HCT116 (cell line): ENCODE data around the gene DMD. TPM values are rescaled to one million over a fixed set of nuclear protein-coding genes. Genes with fewer than 3 reads are reported as not detected.

Experiments
- ATAC-seq: fragments of 200-7000 bp; cut with Tn5 transposase; 2 replicates; pipeline ENCODE4 v1.9.1; 2020; ENCODE audit warnings: mild to moderate bottlenecking, moderate library complexity
- BruUV-seq: library from RNA; stranded (reverse); fragments of 400-500 nt; replicated peaks from 2 replicates; lab custom pipeline; 2021; lab: Mats Ljungman, UMichigan
- CTCF ChIA-PET: fragments of 300-600 bp; sonication (Branson Sonifier 250); formaldehyde crosslinking; loops from one replicate; lab custom pipeline; 2021; ENCODE audit warnings: antibody characterized with exemption; lab: Charles Lee
- POLR2A ChIA-PET: fragments of 300-600, 350-600 bp; sonication (Branson Sonifier 250); formaldehyde crosslinking; loops from one replicate; lab custom pipeline; 2021; ENCODE audit warnings: antibody characterized with exemption; lab: Charles Lee
- RAD21 ChIA-PET, 2 experiments: fragments of 300-600 bp; sonication (Branson Sonifier 250); formaldehyde crosslinking; loops; one replicate each; lab custom pipeline; 2023; ENCODE audit warnings: low total read pairs in 2 of 2; ENCODE audit not compliant: uncharacterized antibody in 2 of 2, unreplicated experiment in 2 of 2, low non-redundant PET in 1 of 2; lab: Charles Lee
- DNase-seq: peaks from one replicate; pipeline ENCODE4 v3.0.0-alpha.2; 2010; ENCODE audit warnings: low read depth, low spot score
- H2AFZ ChIP-seq: fragments of 200-600 bp; shearing (Covaris generic), sonication (generic); 2 replicates; pipeline ENCODE4 v1.6.1; 2017; ENCODE audit warnings: low read depth, mixed run types, mixed read lengths, antibody characterized with exemption, low read length; ENCODE audit not compliant: poor library complexity, severe bottlenecking
- H3K27ac ChIP-seq: 2 replicates; pipeline ENCODE4 v1.5.1; 2012; ENCODE audit warnings: low read depth, low read length
- H3K27me3 ChIP-seq: fragments of 200-600 bp; sonication (generic); 2 replicates; pipeline ENCODE4 v1.6.1; 2016; ENCODE audit warnings: mixed run types, low read length, mixed read lengths; ENCODE audit not compliant: insufficient read depth
- H3K36me3 ChIP-seq, 2 experiments: fragments of 200-500 bp in 1 of 2; fragments of 200-600 bp in 1 of 2; sonication (Bioruptor generic) in 1 of 2; sonication (generic) in 1 of 2; 2 replicates each; pipeline versions ENCODE4 v1.5.1 to v1.6.1; 2014 to 2016; ENCODE audit warnings: low read length in 2 of 2, inconsistent platforms in 1 of 2, mixed read lengths in 1 of 2, mixed run types in 1 of 2; ENCODE audit not compliant: insufficient read depth in 2 of 2, control insufficient read depth in 1 of 2
- H3K4me1 ChIP-seq, 2 experiments: fragments of 200-600 bp in 1 of 2; sonication (generic) in 1 of 2; 2 replicates each; pipeline versions ENCODE4 v1.5.1 to v1.6.1; 2012 to 2017; ENCODE audit warnings: low read length in 2 of 2, inconsistent platforms in 1 of 2, mild to moderate bottlenecking in 1 of 2, mixed read lengths in 1 of 2, mixed run types in 1 of 2, moderate library complexity in 1 of 2; ENCODE audit not compliant: insufficient read depth in 2 of 2, control insufficient read depth in 1 of 2
- H3K4me2 ChIP-seq: fragments of 200-600 bp; sonication (generic); 2 replicates; pipeline ENCODE4 v1.6.1; 2017; ENCODE audit warnings: mixed run types, low read length, mixed read lengths
- H3K4me3 ChIP-seq, 2 experiments: fragments of 200-600 bp in 1 of 2; sonication (generic) in 1 of 2; replicated peaks in 1 of 2; 2 replicates each; pipeline ENCODE4 v1.5.1; 2011 to 2016; ENCODE audit warnings: low read length in 2 of 2, control low read depth in 1 of 2, low read depth in 1 of 2, mild to moderate bottlenecking in 1 of 2, mixed read lengths in 1 of 2, mixed run types in 1 of 2
- H3K79me2 ChIP-seq: fragments of 200-600 bp; sonication (generic); 2 replicates; pipeline ENCODE4 v1.6.1; 2017; ENCODE audit warnings: mild to moderate bottlenecking, mixed run types, low read length, moderate library complexity, mixed read lengths; ENCODE audit not compliant: insufficient read depth
- H3K9ac ChIP-seq: fragments of 200-600 bp; sonication (generic); 2 replicates; pipeline ENCODE4 v1.6.1; 2016; ENCODE audit warnings: low read length, mixed read lengths
- H3K9me2 ChIP-seq: fragments of 200-600 bp; sonication (generic), shearing (Covaris generic); 2 replicates; pipeline ENCODE4 v1.6.1; 2017; ENCODE audit warnings: mixed run types, mild to moderate bottlenecking, moderate library complexity; ENCODE audit not compliant: insufficient read depth
- H3K9me3 ChIP-seq, 2 experiments: fragments of 200-500 bp in 1 of 2; fragments of 200-600 bp in 1 of 2; sonication (Bioruptor generic) in 1 of 2; sonication (generic) in 1 of 2; 2 replicates each; pipeline ENCODE4 v1.6.1; 2014 to 2017; ENCODE audit warnings: low read length in 2 of 2, mixed read lengths in 2 of 2, inconsistent platforms in 1 of 2, low read depth in 1 of 2, mild to moderate bottlenecking in 1 of 2, mixed run types in 1 of 2, moderate library complexity in 1 of 2; ENCODE audit not compliant: control insufficient read depth in 1 of 2, insufficient read depth in 1 of 2
- H4K20me1 ChIP-seq: fragments of 200-600 bp; sonication (generic), shearing (Covaris generic); 2 replicates; pipeline ENCODE4 v1.6.1; 2017; ENCODE audit warnings: mixed run types, mild to moderate bottlenecking, moderate library complexity; ENCODE audit not compliant: insufficient read depth
- CBX3 ChIP-seq: IDR thresholded peaks from 2 replicates; pipeline ENCODE4 v1.6.1; 2012; ENCODE audit warnings: low read depth
- FOSL1 ChIP-seq: IDR thresholded peaks from 2 replicates; pipeline ENCODE4 v1.6.1; 2012; ENCODE audit warnings: low read depth
- JUND ChIP-seq: IDR thresholded peaks from 2 replicates; pipeline ENCODE4 v1.6.1; 2012
- SIN3A ChIP-seq: IDR thresholded peaks from 2 replicates; pipeline ENCODE4 v1.6.1; 2012; ENCODE audit warnings: low read depth
- SP1 ChIP-seq: IDR thresholded peaks from 2 replicates; pipeline ENCODE4 v1.6.1; 2012; ENCODE audit warnings: low read depth
- TCF7L2 ChIP-seq: IDR thresholded peaks from 2 replicates; pipeline ENCODE4 v1.7.0; 2011; ENCODE audit warnings: borderline replicate concordance, inconsistent platforms; ENCODE audit not compliant: insufficient read depth, insufficient read length; ENCODE audit errors: extremely low read depth
- ZFX ChIP-seq: fragments of 450-650 bp; IDR thresholded peaks from 2 replicates; pipeline ENCODE4 v1.6.1; 2017
- intact Hi-C: fragments of 100-400 bp; cut with micrococcal nuclease; formaldehyde crosslinking; loops from 2 replicates; pipeline ENCODE4 v1.10.0; 2022
- total RNA-seq: library from RNA; stranded (reverse); gene quantifications from one replicate; pipeline ENCODE4 v1.2.1, GENCODE V29; 2021; ENCODE audit not compliant: unreplicated experiment
- TF ChIP-seq, protein P1 (sequence below): IDR thresholded peaks from 2 replicates; pipeline ENCODE4 v1.6.1; 2012; ENCODE audit warnings: low read depth
- TF ChIP-seq, protein P2 (sequence below): IDR thresholded peaks from 2 replicates; pipeline ENCODE4 v1.6.1; 2011; ENCODE audit warnings: mild to moderate bottlenecking, low read length, moderate library complexity; ENCODE audit not compliant: insufficient replicate concordance; ENCODE audit errors: extremely low read depth

The DMD gene
- total RNA-seq, 1 experiment from 2014 or later: 0.05 TPM

GRCh38 chrX:31190221-31190975 is 2021.0 kb downstream of the DMD start:
- ChIA-PET RAD21 (no interaction called here), POLR2A (no interaction called here), CTCF (no interaction called here)
- Histone ChIP-seq H2AFZ (no peak overlapping the region), H4K20me1 (no peaks in the 10 kb centered on the region), H3K9ac (no peak overlapping the region), H3K4me2 (no peak overlapping the region), H3K27ac (no peak overlapping the region), H3K36me3 (no peaks in the 10 kb centered on the region), H3K9me3 (no peaks in the 10 kb centered on the region), H3K79me2 (no peaks in the 10 kb centered on the region), H3K27me3 (no peaks in the 10 kb centered on the region), H3K4me3 (no peak overlapping the region), H3K9me2 (no peaks in the 10 kb centered on the region), H3K4me1 (no peaks in the 10 kb centered on the region)
- DNase-seq (no peak), ATAC-seq (no peak)
- TF ChIP-seq, protein P1, sequence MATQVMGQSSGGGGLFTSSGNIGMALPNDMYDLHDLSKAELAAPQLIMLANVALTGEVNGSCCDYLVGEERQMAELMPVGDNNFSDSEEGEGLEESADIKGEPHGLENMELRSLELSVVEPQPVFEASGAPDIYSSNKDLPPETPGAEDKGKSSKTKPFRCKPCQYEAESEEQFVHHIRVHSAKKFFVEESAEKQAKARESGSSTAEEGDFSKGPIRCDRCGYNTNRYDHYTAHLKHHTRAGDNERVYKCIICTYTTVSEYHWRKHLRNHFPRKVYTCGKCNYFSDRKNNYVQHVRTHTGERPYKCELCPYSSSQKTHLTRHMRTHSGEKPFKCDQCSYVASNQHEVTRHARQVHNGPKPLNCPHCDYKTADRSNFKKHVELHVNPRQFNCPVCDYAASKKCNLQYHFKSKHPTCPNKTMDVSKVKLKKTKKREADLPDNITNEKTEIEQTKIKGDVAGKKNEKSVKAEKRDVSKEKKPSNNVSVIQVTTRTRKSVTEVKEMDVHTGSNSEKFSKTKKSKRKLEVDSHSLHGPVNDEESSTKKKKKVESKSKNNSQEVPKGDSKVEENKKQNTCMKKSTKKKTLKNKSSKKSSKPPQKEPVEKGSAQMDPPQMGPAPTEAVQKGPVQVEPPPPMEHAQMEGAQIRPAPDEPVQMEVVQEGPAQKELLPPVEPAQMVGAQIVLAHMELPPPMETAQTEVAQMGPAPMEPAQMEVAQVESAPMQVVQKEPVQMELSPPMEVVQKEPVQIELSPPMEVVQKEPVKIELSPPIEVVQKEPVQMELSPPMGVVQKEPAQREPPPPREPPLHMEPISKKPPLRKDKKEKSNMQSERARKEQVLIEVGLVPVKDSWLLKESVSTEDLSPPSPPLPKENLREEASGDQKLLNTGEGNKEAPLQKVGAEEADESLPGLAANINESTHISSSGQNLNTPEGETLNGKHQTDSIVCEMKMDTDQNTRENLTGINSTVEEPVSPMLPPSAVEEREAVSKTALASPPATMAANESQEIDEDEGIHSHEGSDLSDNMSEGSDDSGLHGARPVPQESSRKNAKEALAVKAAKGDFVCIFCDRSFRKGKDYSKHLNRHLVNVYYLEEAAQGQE: no peak
- TF ChIP-seq SP1 (no peak), FOSL1 (no peak), JUND (no peak), TCF7L2 (no peak), ZFX (no peak), SIN3A (no peak), CBX3 (no peak)
- TF ChIP-seq, protein P2, sequence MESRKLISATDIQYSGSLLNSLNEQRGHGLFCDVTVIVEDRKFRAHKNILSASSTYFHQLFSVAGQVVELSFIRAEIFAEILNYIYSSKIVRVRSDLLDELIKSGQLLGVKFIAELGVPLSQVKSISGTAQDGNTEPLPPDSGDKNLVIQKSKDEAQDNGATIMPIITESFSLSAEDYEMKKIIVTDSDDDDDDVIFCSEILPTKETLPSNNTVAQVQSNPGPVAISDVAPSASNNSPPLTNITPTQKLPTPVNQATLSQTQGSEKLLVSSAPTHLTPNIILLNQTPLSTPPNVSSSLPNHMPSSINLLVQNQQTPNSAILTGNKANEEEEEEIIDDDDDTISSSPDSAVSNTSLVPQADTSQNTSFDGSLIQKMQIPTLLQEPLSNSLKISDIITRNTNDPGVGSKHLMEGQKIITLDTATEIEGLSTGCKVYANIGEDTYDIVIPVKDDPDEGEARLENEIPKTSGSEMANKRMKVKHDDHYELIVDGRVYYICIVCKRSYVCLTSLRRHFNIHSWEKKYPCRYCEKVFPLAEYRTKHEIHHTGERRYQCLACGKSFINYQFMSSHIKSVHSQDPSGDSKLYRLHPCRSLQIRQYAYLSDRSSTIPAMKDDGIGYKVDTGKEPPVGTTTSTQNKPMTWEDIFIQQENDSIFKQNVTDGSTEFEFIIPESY: no peak
- BruUV-seq: no TSS peak
- intact Hi-C loops: no loop called here
